SK-N-MC (cell line): ENCODE measurements around the gene FAXC.
A peak's percentile ranks its signal among the peaks of the same experiment; 100 is the strongest.
"Not testable (repeated sequence)": the region's sequence is repeated elsewhere in the genome, so short reads cannot be mapped to it uniquely, and the experiment has no call there.

Experiments used
- DNase-seq: peaks from one replicate; pipeline ENCODE4 v3.0.0-alpha.2; 2011; ENCODE audit warnings: low read depth, low spot score
- H3K27ac ChIP-seq: fragments of 200-600 bp; sonication (generic); 2 replicates; pipeline ENCODE4 v1.5.1; 2016; ENCODE audit warnings: mixed run types
- H3K36me3 ChIP-seq: fragments of 200-600 bp; sonication (generic); 2 replicates; pipeline ENCODE4 v1.6.1; 2017; ENCODE audit warnings: antibody characterized with exemption, low read length, mixed read lengths; ENCODE audit not compliant: insufficient read depth
- H3K4me3 ChIP-seq: fragments of 200-600 bp; sonication (generic); 2 replicates; pipeline ENCODE4 v1.5.1; 2016
- H3K9ac ChIP-seq: fragments of 200-600 bp; sonication (generic); 2 replicates; pipeline ENCODE4 v1.8.0; 2017; ENCODE audit warnings: mixed run types, mixed read lengths; ENCODE audit not compliant: insufficient read length
- H3K9me3 ChIP-seq: fragments of 200-600 bp; sonication (generic); 2 replicates; pipeline ENCODE4 v1.6.1; 2017; ENCODE audit warnings: low read depth, mild to moderate bottlenecking, antibody characterized with exemption, low read length, moderate library complexity, mixed read lengths
- EZH2 ChIP-seq: fragments of 200-600 bp; sonication (generic); IDR thresholded peaks from one replicate; pipeline ENCODE4 v1.6.1; 2017; ENCODE audit warnings: antibody characterized with exemption
- FOXP2 ChIP-seq: optimal IDR thresholded peaks from 2 replicates; pipeline ENCODE3; 2011; ENCODE audit warnings: mild to moderate bottlenecking, moderate library complexity; ENCODE audit not compliant: insufficient read depth; ENCODE audit errors: extremely low read length, control extremely low read depth
- POLR2AphosphoS5 ChIP-seq: IDR thresholded peaks from 2 replicates; pipeline ENCODE4 v1.6.1; 2012; ENCODE audit warnings: mild to moderate bottlenecking, low read depth, low read length, borderline replicate concordance

FAXC gene

DNA sequence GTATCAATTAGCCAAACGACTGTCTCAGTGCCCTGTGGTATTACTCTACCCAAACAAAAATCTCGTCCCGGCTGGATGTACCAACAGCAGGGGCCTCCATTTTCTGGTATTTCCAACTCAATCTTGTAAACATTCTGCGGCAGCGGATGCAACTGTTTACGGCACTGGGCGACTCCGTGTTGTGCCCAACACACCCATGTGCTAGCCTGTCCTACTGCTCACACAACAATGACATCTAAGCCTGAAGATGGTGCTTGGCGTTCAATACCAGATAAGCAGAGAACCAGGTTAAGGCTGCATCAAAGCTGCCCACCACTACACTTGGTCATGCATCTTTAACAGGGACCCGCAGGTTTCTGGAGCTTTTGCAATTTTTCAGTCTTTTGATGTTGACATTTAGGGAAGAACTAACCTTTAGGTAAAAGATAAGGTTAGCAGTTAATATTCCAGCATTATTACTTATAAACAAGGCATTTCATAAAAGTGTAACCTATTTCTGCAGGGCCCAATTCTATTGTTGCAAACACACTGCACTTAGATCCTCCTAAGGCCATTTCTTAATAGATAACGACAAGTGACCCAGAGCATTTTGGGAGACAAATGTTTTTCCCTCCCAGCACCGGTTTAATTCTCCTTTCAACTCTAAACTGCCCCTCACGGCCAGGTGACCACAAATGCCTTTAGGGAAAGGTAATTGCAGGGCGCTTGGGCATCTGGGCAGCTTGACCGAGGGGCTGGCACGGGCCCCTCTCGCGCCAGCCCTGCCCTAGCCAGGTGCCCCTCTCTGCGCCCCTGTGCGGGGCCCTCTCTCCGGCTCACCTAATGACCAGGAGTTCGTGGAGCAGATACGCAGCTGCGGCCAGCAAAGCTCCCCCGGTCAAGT, 945 bp downstream of the FAXC start:
- H3K4me3 ChIP-seq: peak overlapping the region; percentile 87
- H3K9me3 ChIP-seq: no peaks in the 10 kb centered on the region
- no peak for TF ChIP-seq EZH2
- TF ChIP-seq FOXP2: no peak
- no peak for TF ChIP-seq POLR2AphosphoS5
- no peak overlapping the region for H3K27ac ChIP-seq
- H3K9ac ChIP-seq: peak overlapping the region; percentile 77
- DNase-seq: no peak
- no peaks in the 10 kb centered on the region for H3K36me3 ChIP-seq

DNA sequence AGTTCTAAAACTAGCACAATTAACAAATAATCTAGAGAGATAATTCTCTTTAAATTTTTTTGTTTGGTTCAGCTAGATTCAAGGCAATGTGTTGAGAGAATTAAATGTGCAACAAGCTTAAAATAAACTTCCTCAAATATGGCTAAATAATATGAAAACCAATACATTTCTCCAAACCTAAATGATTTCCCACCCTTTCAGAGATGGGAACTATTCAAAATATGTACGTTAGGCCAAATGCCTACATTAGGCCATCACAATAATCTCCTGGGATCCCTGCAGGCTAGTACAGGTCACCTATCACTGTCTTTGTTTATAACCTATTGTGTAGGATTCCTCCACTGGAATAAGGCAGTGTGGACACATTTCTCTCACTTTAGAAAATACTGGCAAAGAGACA, 1.7 kb downstream of the FAXC start:
- no peak for TF ChIP-seq POLR2AphosphoS5
- no peak for TF ChIP-seq FOXP2
- no peak for TF ChIP-seq EZH2
- Histone ChIP-seq H3K9me3 (no peaks in the 10 kb centered on the region), H3K27ac (no peak overlapping the region), H3K9ac (no peak overlapping the region), H3K36me3 (no peaks in the 10 kb centered on the region), H3K4me3 (no peak overlapping the region)
- DNase-seq: no peak

DNA sequence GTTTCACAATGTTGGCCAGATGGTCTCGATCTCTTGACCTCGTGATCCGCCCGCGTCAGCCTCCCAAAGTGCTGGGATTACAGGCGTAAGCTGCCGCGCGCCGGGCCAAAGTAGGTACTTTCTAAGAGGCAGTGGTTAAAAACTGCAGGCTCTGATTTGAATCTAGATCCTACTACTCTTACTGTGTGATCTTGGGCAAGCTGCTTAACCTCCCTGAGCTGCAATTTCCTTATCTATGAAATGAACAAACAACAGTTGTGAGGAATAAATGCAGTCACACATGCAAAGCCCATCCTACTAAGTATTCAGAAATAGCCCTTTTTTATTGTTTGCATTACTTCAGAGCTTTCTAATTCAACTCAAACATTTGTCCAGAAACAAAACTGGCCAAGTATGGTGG, 2.9 kb downstream of the FAXC start:
- no peak overlapping the region for H3K9ac ChIP-seq
- no peaks in the 10 kb centered on the region for H3K9me3 ChIP-seq
- no peaks in the 10 kb centered on the region for H3K36me3 ChIP-seq
- no peak overlapping the region for H3K4me3 ChIP-seq
- H3K27ac ChIP-seq: no peak overlapping the region
- TF ChIP-seq FOXP2: no peak
- no peak for TF ChIP-seq EZH2
- no peak for TF ChIP-seq POLR2AphosphoS5
- DNase-seq: no peak

DNA sequence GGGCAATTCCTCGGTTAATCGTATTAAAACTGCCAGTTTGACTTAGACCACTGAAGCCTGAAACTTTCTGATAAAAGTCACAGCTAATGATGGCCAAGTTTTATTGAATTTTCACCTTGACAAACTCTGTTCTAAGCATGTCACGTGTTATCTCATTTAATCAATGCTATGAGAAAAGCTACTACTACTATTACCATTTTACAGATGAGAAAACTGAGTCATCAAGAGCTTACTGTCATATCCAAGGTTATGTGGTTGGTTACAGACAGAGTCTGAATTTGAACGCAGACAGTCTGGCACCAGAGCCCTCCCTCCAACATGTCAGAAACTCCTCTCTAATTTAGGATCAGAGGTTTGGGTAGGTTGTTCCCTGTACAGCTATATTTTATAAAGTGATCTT, 4.3 kb downstream of the FAXC start:
- TF ChIP-seq EZH2: no peak
- TF ChIP-seq POLR2AphosphoS5: no peak
- TF ChIP-seq FOXP2: no peak
- no peak overlapping the region for H3K9ac ChIP-seq
- no peak for DNase-seq
- H3K27ac ChIP-seq: no peak overlapping the region
- H3K9me3 ChIP-seq: no peaks in the 10 kb centered on the region
- no peaks in the 10 kb centered on the region for H3K36me3 ChIP-seq
- no peak overlapping the region for H3K4me3 ChIP-seq

DNA sequence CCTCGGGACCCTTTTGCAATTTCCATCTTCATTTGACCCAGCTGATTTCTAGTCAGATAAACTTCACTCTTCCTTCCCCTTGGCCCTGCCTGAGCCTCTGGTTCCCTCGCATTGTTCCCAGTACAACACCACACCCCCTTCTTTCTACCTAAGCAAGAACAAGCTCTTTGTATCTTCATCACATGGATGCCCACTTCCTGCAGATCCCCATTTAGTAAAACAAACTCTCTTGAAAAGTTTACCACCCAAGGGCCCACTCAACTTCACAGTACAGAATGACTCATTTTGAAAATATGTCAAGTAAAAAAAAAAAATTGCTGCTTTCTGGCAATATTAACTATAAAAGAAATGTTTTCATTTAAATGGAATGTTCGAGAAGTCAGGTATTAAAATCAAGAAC, 5.2 kb downstream of the FAXC start:
- Histone ChIP-seq H3K27ac (no peak overlapping the region), H3K9ac (no peak overlapping the region), H3K36me3 (no peaks in the 10 kb centered on the region), H3K4me3 (no peak overlapping the region), H3K9me3 (no peaks in the 10 kb centered on the region)
- TF ChIP-seq POLR2AphosphoS5: no peak
- no peak for TF ChIP-seq EZH2
- TF ChIP-seq FOXP2: no peak
- no peak for DNase-seq

DNA sequence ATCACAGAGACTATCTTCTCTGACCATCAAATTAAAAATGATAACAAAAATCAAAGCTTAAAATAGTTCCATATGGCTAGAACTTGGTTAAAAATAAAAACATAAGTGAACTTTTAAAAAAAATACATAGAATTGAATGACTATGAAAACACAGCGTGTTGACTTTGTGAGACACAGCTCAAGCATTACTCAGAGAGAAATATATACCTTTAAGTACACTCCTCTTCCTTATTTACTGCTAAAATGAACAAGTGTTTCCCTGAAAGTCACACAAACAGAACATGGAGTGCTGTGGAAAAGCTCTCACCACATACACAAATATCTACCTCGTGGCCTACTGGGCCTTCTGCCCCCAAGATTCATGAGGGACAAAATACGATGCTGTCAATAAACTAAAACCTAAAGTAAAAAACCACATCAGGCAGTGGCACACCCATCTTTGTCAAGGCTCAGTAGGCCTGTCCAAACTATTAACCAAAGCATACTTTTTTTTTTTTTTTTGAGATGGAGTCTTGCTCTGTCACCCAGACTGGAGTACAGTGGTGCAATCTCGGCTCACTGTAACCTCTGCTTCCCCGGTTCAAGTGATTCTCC, 7.5 kb downstream of the FAXC start:
- no peak for DNase-seq
- Histone ChIP-seq H3K4me3 (no peak overlapping the region), H3K36me3 (no peaks in the 10 kb centered on the region), H3K9me3 (no peaks in the 10 kb centered on the region), H3K27ac (no peak overlapping the region), H3K9ac (no peak overlapping the region)
- TF ChIP-seq POLR2AphosphoS5 (no peak), FOXP2 (no peak), EZH2 (no peak)

DNA sequence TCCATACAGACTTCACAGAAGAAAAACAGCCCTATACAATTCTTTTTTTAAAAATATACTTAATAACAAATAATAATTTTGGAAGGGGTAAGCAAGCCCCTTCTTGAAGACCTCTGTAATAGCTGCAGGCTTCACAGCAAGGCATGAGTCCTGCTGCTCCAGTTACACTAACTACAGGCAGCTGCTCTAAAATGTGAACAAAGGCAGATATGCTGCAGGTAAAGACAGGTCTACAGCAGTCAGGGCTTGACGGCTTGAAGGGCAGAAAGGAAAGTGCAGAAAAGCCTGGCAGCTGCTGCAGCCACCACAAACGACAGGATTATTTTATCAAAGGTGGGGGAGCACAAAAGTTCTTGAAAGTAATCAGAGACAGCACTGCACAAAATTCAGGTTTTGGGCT, 11.3 kb downstream of the FAXC start:
- Histone ChIP-seq H3K9me3 (no peaks in the 10 kb centered on the region), H3K9ac (no peak overlapping the region)
- DNase-seq: no peak

DNA sequence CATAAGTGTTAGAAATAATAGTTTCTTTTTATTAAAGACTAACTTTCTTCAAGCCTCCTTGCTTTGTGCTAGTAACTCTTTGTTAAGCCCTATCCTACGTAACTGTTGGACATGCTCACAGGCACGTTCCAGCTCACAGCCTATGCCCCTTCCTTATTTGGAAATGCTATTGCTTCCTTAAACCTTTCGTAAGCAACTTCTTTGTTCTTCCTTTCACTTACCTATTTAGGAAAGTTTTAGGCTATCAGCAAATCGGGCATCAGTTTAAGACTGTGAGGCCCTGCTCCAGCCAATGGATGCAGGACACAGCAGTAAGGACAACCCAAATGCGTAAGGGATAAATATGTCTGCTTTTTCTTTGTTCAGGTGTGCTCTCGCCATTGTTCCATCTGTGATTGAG, 14.2 kb downstream of the FAXC start:
- H3K9me3 ChIP-seq, H3K36me3 ChIP-seq: not testable (repeated sequence)

More for the DNA sequence above, 11.3 kb downstream of the FAXC start:
- no peak overlapping the region for H3K27ac ChIP-seq
- H3K36me3 ChIP-seq: no peaks in the 10 kb centered on the region
- no peak overlapping the region for H3K4me3 ChIP-seq
- no peak for TF ChIP-seq EZH2
- no peak for TF ChIP-seq FOXP2

More for the DNA sequence above, 14.2 kb downstream of the FAXC start:
- H3K4me3 ChIP-seq, H3K9ac ChIP-seq, DNase-seq, H3K27ac ChIP-seq: not testable (repeated sequence)
